Body of pancreas (tissue), 4 donors: ENCODE results near the gene AGA. TPM values are rescaled to one million over a fixed set of nuclear protein-coding genes. Genes with fewer than 3 reads are reported as not detected.

ENCODE experiments used
- ATAC-seq: fragments of 150-250 bp; one replicate; pipeline ENCODE4 v1.9.1; 2016
- DNase-seq, 4 donors: peaks; one replicate each; pipeline ENCODE4 v3.0.0-alpha.2; 2019
- H3K27ac ChIP-seq, 4 donors: fragments of 200-600 bp; sonication (generic); 1 replicate in 3 of 4; 2 replicates in 1 of 4; pipeline versions ENCODE4 v1.5.1 to v1.6.1; 2016 to 2019; ENCODE audit warnings: mild to moderate bottlenecking in 1 of 4, mixed read lengths in 1 of 4, moderate library complexity in 1 of 4
- H3K27me3 ChIP-seq, 2 donors: fragments of 200-600 bp; sonication (generic); one replicate each; pipeline ENCODE4 v1.6.0; 2016; ENCODE audit warnings: mild to moderate bottlenecking in 1 of 2
- H3K36me3 ChIP-seq, 2 donors: fragments of 200-600 bp; sonication (generic); replicated peaks in 1 of 2; 2 replicates each; pipeline ENCODE4 v1.5.1; 2016; ENCODE audit warnings: low read depth in 2 of 2; ENCODE audit not compliant: insufficient read depth in 1 of 2
- H3K4me1 ChIP-seq: fragments of 200-600 bp; sonication (generic); one replicate; pipeline ENCODE4 v1.6.0; 2016
- H3K4me3 ChIP-seq, 2 donors: fragments of 200-600 bp; sonication (generic); 1 replicate in 1 of 2; 2 replicates in 1 of 2; pipeline ENCODE4 v1.5.1; 2016 to 2019
- H3K9me3 ChIP-seq, 3 donors: fragments of 200-600 bp; sonication (generic); 1 replicate in 2 of 3; 2 replicates in 1 of 3; pipeline ENCODE4 v1.5.1; 2016
- CTCF ChIP-seq, 7 experiments: fragments of 450-650 bp in 4 of 7; fragments of 200-600 bp in 3 of 7; sonication (generic) in 3 of 7; IDR thresholded peaks; one replicate each; pipeline ENCODE4 v1.5.1; 2016 to 2019; ENCODE audit warnings: antibody characterized with exemption in 7 of 7
- POLR2A ChIP-seq, 3 donors: fragments of 450-650 bp; IDR thresholded peaks; one replicate each; pipeline ENCODE4 v1.6.1; 2016; ENCODE audit warnings: antibody characterized with exemption in 3 of 3, mild to moderate bottlenecking in 2 of 3
- WGBS, 2 donors: methylation state at CpG; one replicate each; pipeline ENCODE4 v1.1.5; 2017; 5-methylcytosine and 5-hydroxymethylcytosine counted together
- intact Hi-C: fragments of 100-400 bp; cut with DNase I; formaldehyde crosslinking; loops from one replicate; pipeline ENCODE4 v1.15.1; 2023
- total RNA-seq, 2 donors: library from RNA; depleted of rRNA; stranded (reverse); fragments of >200 nt; gene quantifications; one replicate each; pipeline ENCODE4 v1.1.0, GENCODE V29; 2016

Gene AGA
- total RNA-seq, 2 donors from 2014 or later, result 10.4 to 15.2 TPM

DNA sequence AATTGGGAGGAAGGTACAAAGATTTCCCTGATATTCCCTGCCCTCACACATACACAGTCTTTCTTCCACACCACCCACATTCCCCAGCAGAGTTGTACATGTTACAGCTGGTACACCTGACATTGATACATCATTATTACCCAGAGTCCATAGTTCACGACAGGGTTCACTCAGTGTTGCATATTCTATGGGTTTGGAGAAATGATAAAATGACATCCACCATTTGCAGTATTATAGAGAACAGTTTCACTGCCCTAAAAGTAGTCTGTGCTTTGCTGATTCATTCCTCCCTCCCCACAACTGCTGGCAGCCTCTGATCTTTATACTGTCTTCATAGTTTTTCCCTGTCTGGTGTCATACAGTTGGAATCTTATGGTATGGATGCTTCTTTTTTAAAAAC is 15.0 kb downstream of the AGA start:
- ATAC-seq, result no peak
- 27 to 33% methylated on average over 1 of the region's 1 CpG for WGBS, 2 donors
- TF ChIP-seq CTCF (IDR thresholded peaks at IDR 0.05), result no peak
- no peak for TF ChIP-seq POLR2A (IDR thresholded peaks at IDR 0.05)
- Histone ChIP-seq H3K36me3 (no peaks in the 10 kb centered on the region), H3K27ac (no peak overlapping the region), H3K9me3 (no peaks in the 10 kb centered on the region), H3K4me3 (no peak overlapping the region), H3K27me3 (no peaks in the 10 kb centered on the region), H3K4me1 (no peaks in the 10 kb centered on the region)
- intact Hi-C loops, result no loop called here
- no peak for DNase-seq

DNA sequence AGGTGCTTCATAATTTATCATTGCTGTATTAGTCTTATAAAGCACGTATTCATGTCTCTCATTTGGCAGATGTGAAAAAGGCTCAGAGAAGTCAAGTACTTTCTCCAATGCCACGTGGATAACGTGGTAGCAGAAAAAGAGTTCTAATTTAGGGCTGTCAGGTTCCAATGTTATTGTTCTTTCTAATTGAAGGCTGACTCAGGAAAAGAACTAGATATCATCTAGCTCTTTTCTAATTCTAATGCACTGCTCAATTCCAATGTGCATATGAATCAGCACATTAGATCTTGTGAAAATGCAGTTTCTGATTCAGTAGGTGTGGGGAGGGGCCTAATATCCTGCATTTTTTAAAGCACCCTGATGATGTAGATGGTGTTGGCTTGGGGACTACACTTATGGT is 22.8 kb downstream of the AGA start:
- H3K4me3 ChIP-seq, result no peak overlapping the region
- TF ChIP-seq POLR2A (IDR thresholded peaks at IDR 0.05), result no peak
- TF ChIP-seq CTCF (IDR thresholded peaks at IDR 0.05), result no peak
- no peaks in the 10 kb centered on the region for H3K4me1 ChIP-seq
- H3K9me3 ChIP-seq, result no peaks in the 10 kb centered on the region
- DNase-seq (no peak), ATAC-seq (no peak)
- H3K27me3 ChIP-seq, result no peaks in the 10 kb centered on the region
- intact Hi-C loops, result no loop called here
- H3K27ac ChIP-seq, result no peak overlapping the region
- 68 to 73% methylated on average over 3 of the region's 3 CpGs for WGBS, 2 donors
- H3K36me3 ChIP-seq, result no peaks in the 10 kb centered on the region

- Histone ChIP-seq H3K4me1 (peaks cover 19% of the 10 kb centered on the region), H3K27ac (no peak overlapping the region), H3K27me3 (no peaks in the 10 kb centered on the region), H3K9me3 (no peaks in the 10 kb centered on the region), H3K4me3 (no peak overlapping the region), H3K36me3 (no peaks in the 10 kb centered on the region)
- intact Hi-C loops, result no loop called here
- DNase-seq (no peak), ATAC-seq (no peak)
- TF ChIP-seq CTCF (IDR thresholded peaks at IDR 0.05), result no peak
- TF ChIP-seq POLR2A (IDR thresholded peaks at IDR 0.05), result no peak
Observed at GRCh38 chr4:177413656-177414055, 28.6 kb downstream of the AGA start.

- intact Hi-C loops, result no loop called here
- Histone ChIP-seq H3K4me3 (no peak overlapping the region), H3K27ac (no peak overlapping the region), H3K9me3 (no peaks in the 10 kb centered on the region), H3K36me3 (no peaks in the 10 kb centered on the region), H3K27me3 (no peaks in the 10 kb centered on the region), H3K4me1 (peaks cover 19% of the 10 kb centered on the region)
- TF ChIP-seq CTCF (IDR thresholded peaks at IDR 0.05) (no peak), POLR2A (IDR thresholded peaks at IDR 0.05) (no peak)
- no peak for ATAC-seq
- WGBS, 2 donors, result 85 to 91% methylated on average over 1 of the region's 1 CpG
- DNase-seq, result no peak
Observed at GRCh38 chr4:177413076-177413475, 29.2 kb downstream of the AGA start.

DNA sequence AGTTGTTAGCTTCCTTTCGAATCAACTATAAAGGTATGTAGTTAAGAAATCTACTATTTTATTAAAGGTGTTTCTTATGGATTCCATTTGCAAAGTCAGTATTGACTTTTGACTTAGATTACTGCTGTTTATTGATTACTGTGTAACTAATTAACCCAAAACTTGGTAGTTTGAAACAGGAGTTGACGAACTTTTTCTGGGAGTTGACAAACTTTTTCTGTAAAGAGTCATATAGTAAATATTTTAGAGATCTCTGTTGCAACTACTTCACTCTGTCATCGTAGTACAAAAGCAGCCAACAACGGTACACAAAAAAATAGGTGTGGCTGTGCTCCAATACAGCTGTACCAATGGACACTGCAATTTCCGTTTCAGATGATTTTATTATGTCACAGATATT is 30.2 kb downstream of the AGA start:
- 11 to 22% methylated on average over 5 of the region's 5 CpGs for WGBS, 2 donors
- peak; percentile 15 for ATAC-seq

More for the DNA sequence above, 30.2 kb downstream of the AGA start:
- no peak overlapping the region for H3K4me3 ChIP-seq
- no peaks in the 10 kb centered on the region for H3K9me3 ChIP-seq
- peaks cover 19% of the 10 kb centered on the region for H3K4me1 ChIP-seq
- no peaks in the 10 kb centered on the region for H3K36me3 ChIP-seq
- intact Hi-C loops, result no loop called here
- H3K27ac ChIP-seq, result peak overlapping the region in 1 of 4 donors; percentile 4
- H3K27me3 ChIP-seq, result no peaks in the 10 kb centered on the region
- DNase-seq, result no peak
- TF ChIP-seq POLR2A (IDR thresholded peaks at IDR 0.05) (no peak), CTCF (IDR thresholded peaks at IDR 0.05) (no peak)
